ENCODE measurements around the gene DNAJC5G. TPM values are rescaled to one million over a fixed set of nuclear protein-coding genes. Genes with fewer than 3 reads are reported as not detected.
A peak's percentile ranks its signal among the peaks of the same experiment; 100 is the strongest.
"Not testable (repeated sequence)": the region's sequence is repeated elsewhere in the genome, so short reads cannot be mapped to it uniquely, and the experiment has no call there.

Gene DNAJC5G
- total RNA-seq, 2 experiments from 2014 or later, result not detected

DNA sequence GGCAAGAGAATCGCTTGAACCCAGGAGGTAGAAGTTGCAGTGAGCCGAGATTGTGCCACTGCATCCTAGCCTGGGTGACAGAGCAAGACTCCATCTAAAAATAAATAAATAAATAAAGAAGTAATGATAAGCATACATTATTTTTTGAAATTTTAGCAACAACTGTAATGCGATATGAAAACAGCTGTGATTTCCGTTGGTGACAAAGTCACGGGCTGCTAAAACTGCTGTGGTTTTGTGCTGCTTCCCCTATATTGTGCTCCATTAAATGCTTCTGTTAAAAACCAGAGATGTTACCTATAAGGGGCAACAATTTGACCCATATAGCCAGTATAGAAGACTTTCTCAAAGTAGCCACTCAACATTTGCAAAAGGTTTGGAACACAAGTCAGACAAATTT, 15.3 kb downstream of the DNAJC5G start:
- CTCF ChIA-PET, result interaction anchor here (1.0 to 1.5 kb wide), 2 partner anchors 9 to 11 kb away, joined by 4 read pairs; no protein-coding TSS in a partner anchor
- intact Hi-C loops (cut with micrococcal nuclease), result no loop called here
- no peak for DNase-seq
- H3K4me1 Mint-ChIP-seq (ENCODE audit: low read depth), result no peaks in the 10 kb centered on the region
- H3K36me3 Mint-ChIP-seq (ENCODE audit: low read depth), result no peaks in the 10 kb centered on the region
- H3K4me3 Mint-ChIP-seq, result no peak overlapping the region
- H3K27me3 Mint-ChIP-seq (ENCODE audit: low read depth), result peaks cover 2% of the 10 kb centered on the region
- H3K27ac Mint-ChIP-seq, result no peak overlapping the region
- no peaks in the 10 kb centered on the region for H3K9me3 Mint-ChIP-seq

DNA sequence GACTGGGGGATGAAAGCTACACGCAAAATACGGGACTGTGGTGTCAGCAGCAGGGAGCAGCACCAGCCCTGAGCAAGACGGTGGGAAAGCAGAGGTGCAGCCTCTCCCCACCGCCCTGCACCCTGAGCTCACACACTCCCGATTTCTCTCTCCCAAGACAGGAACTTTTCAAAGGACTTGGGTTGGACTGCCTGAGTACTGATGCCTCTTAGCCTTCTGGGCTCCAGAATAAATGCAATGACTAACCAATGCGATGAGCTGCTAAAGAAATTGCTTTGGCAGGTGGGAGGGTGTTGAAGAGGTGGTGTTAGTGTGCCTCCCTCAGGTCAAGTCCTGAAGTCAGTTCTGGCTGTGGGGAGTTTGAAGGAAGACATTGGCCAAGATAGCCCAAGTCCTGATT, 16.6 kb downstream of the DNAJC5G start:
- CTCF ChIA-PET, result interaction anchor here (1.2 to 4.7 kb wide), 4 partner anchors 8 to 122 kb away, joined by 3 to 31 read pairs (median 16); no protein-coding TSS in a partner anchor
- intact Hi-C loops (cut with micrococcal nuclease), result no loop called here
- DNase-seq, result no peak
- no peaks in the 10 kb centered on the region for H3K36me3 Mint-ChIP-seq (ENCODE audit: low read depth)
- no peak overlapping the region for H3K27ac Mint-ChIP-seq
- peaks cover 2% of the 10 kb centered on the region for H3K27me3 Mint-ChIP-seq (ENCODE audit: low read depth)
- no peaks in the 10 kb centered on the region for H3K9me3 Mint-ChIP-seq
- no peak overlapping the region for H3K4me3 Mint-ChIP-seq
- H3K4me1 Mint-ChIP-seq (ENCODE audit: low read depth), result no peaks in the 10 kb centered on the region

DNA sequence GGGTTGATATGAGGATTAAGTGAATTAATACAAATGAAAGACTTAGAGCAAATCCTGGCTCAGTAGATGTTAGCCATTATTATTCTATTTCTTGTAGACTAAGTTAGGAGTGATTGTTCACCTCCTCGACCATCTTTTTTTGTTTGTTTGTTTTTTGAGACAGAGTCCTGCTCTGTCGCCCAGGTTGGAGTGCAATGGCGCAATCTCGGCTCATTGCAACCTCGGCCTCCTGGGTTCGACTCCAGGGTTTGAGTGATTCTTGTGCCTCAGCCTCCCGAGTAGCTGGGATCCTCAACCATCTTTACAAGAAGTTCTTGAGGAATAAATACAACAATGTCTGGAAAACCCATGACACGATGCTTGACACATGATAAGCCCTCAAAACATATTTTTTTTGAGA, 19.7 kb downstream of the DNAJC5G start:
- Mint-ChIP-seq H3K4me3 (no peak overlapping the region), H3K4me1 (ENCODE audit: low read depth) (no peaks in the 10 kb centered on the region), H3K27me3 (ENCODE audit: low read depth) (peaks cover 2% of the 10 kb centered on the region), H3K36me3 (ENCODE audit: low read depth) (no peaks in the 10 kb centered on the region), H3K9me3 (no peaks in the 10 kb centered on the region), H3K27ac (no peak overlapping the region)
- intact Hi-C loops (cut with micrococcal nuclease), result no loop called here
- CTCF ChIA-PET, result interaction anchor here (1.1 to 4.7 kb wide), 3 partner anchors 8 to 15 kb away, joined by 3 to 31 read pairs (median 26); no protein-coding TSS in a partner anchor
- no peak for DNase-seq

DNA sequence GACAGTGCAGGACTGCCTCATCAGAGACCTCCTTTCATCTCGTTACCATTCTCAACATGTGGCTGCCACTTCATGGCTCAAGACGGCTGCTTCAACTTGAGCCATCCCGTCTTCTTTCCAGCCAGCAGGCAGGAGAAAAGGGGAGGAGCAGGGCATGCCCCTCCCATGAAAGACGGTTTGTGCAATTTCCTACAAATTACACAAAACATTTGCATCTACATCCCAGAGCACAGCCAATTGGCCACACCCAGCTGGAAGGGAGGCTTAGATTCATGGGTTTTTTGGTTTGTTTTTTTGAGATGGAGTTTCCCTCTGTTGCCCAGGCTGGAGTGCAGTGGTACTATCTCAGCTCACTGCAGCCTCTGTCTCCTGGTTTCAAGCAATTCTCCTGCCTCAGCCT, 21.2 kb downstream of the DNAJC5G start:
- H3K36me3 Mint-ChIP-seq (ENCODE audit: low read depth), result no peaks in the 10 kb centered on the region

DNA sequence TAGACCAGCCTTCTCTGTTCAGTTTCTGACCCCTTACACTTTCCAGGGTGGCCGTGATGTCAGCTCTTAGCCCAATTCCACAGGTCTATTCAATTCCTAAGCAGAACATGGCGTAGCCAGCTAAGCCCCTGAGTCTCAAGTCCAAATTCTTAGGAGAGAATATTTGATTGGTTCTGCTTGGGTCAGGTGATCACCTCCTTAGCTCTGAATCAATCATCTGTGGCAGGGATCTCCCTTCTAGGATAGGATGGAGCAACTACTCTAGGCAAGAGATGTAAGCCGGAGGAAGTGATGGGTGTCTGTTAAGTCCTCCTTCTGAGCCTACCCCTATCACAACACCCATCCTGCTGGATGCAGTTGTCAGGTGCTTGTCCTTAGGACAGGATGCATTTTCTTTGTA, 22.0 kb downstream of the DNAJC5G start:
- intact Hi-C loops (cut with micrococcal nuclease), result no loop called here
- CTCF ChIA-PET, result interaction anchor here (0.6 to 1.6 kb wide), 2 partner anchors 14 to 48 kb away, joined by 3 to 5 read pairs; no protein-coding TSS in a partner anchor
- H3K36me3 Mint-ChIP-seq (ENCODE audit: low read depth), result no peaks in the 10 kb centered on the region
- no peaks in the 10 kb centered on the region for H3K9me3 Mint-ChIP-seq
- H3K27me3 Mint-ChIP-seq (ENCODE audit: low read depth), result no peaks in the 10 kb centered on the region
- no peak for DNase-seq
- no peak overlapping the region for H3K27ac Mint-ChIP-seq
- H3K4me3 Mint-ChIP-seq, result no peak overlapping the region
- H3K4me1 Mint-ChIP-seq (ENCODE audit: low read depth), result no peaks in the 10 kb centered on the region

More for the DNA sequence above, 21.2 kb downstream of the DNAJC5G start:
- Mint-ChIP-seq H3K4me1 (ENCODE audit: low read depth) (no peaks in the 10 kb centered on the region), H3K9me3 (no peaks in the 10 kb centered on the region), H3K4me3 (no peak overlapping the region), H3K27me3 (ENCODE audit: low read depth) (peaks cover 2% of the 10 kb centered on the region), H3K27ac (no peak overlapping the region)
- intact Hi-C loops (cut with micrococcal nuclease), result no loop called here
- no peak for DNase-seq
- CTCF ChIA-PET, result interaction anchor here (1.6 kb wide), 1 partner anchor 47 kb away, joined by 3 read pairs; no protein-coding TSS in a partner anchor

DNA sequence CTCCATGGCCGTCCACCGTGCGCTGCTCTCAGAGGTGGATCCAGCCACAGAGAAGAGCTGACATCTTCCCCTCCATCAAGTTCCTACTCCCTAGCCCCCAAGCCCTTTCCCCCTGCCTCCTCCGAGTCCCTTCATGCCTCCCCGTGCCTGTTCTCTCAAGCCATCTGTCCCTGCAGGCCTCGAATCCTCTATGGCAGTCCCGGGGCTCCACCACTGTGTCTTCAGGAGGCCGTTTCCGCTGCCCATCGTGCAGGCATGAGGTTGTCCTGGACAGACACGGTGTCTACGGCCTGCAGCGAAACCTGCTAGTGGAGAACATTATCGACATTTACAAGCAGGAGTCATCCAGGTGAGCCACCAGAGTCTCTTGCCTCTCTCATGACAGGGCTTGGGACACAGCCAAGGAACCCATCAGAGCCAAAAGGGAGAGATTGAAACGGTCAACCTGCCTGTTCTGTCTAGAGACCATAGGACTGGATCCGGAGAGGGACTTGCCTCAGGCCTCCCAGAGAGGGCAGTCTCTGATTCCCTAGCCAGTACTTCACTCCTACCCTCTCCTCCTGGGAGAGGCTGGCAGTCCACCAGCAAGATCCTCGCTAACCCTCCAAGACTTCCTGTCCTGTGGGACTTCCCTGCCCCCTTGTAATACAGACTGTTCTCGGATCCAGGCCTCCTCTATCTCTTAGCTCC, 23.3 kb downstream of the DNAJC5G start:
- intact Hi-C loops (cut with micrococcal nuclease), result no loop called here
- Mint-ChIP-seq H3K27ac (no peak overlapping the region), H3K36me3 (ENCODE audit: low read depth) (no peaks in the 10 kb centered on the region), H3K27me3 (ENCODE audit: low read depth) (no peaks in the 10 kb centered on the region), H3K9me3 (no peaks in the 10 kb centered on the region), H3K4me1 (ENCODE audit: low read depth) (peaks cover 5% of the 10 kb centered on the region), H3K4me3 (no peak overlapping the region)
- CTCF ChIA-PET, result interaction anchor here (1.2 to 1.7 kb wide), 2 partner anchors 15 to 19 kb away, joined by 3 to 5 read pairs; no protein-coding TSS in a partner anchor
- no peak for DNase-seq

DNA sequence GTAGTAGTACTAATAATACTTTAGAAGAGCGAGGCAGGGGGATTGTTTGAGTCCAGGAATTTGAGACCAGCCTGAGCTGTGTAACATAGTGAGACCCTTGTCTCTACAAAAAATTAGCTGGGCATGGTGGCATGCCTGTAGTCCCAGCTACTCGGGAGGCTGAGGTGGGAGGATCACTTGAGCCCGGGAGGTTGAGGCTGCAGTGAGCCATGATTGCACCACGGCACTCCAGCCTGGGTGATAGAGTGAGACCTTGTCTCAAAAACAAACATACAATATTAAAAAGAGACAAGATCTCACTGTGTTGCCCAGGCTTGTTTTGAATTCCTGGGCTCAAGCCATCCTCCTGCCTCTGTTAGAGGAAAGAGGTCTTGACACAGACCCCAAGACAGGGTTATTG, 25.4 kb downstream of the DNAJC5G start:
- H3K4me3 Mint-ChIP-seq; H3K36me3 Mint-ChIP-seq (ENCODE audit: low read depth); H3K9me3 Mint-ChIP-seq; H3K27ac Mint-ChIP-seq; DNase-seq; H3K27me3 Mint-ChIP-seq (ENCODE audit: low read depth); H3K4me1 Mint-ChIP-seq (ENCODE audit: low read depth): not testable (repeated sequence)
- CTCF ChIA-PET, result interaction anchor here (1.1 to 1.5 kb wide), 2 partner anchors 21 to 27 kb away, joined by 3 to 7 read pairs; no protein-coding TSS in a partner anchor
- intact Hi-C loops (cut with micrococcal nuclease), result loop anchor here (5.0 to 10.0 kb wide), 3 partner anchors 38 to 456 kb away; partner anchors contain the start of genes DPYSL5 and SLC30A3

DNA sequence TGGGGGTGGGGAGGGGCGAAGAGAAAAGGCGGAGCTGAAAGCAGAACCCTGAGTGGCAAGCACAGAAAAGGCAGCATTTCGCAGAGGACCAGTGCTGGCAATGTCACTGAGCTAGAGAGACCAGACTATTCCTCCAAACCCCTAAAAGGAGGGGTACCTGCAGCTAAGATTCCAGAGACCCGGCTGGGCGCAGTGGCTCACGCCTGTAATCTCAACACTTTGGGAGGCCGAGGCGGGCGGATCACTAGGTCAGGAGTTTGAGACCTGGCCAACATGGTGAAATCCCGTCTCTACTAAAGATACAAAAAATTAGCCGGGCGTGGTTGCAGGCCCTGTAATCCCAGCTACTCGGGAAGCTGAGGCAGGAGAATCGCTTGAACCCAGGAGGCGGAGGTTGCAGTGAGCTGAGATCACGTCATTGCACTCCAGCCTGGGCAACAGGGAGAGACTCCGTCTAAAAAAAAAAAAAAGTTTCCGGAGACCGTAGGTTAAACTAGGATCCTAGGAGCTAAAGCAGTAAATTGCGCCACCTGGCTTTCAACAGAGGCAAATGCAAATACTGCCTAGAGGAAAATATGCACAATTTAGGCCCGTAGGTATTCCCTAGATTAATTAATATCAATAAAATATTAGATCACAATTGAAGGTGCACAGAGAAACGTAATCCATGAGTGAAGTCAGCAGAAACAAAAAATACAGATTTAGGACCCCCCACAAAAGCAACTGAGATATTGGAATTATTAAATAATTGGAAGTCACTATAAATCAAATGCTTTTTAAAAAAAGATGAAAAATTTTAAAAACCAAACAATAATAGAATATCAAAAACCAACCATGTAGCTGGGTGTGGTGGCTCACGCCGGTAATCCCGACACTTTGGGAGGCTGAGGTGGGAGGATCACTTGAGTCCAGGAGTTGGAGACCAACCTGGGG, 28.1 kb downstream of the DNAJC5G start:
- peaks cover 12% of the 10 kb centered on the region for H3K4me1 Mint-ChIP-seq (ENCODE audit: low read depth)
- intact Hi-C loops (cut with micrococcal nuclease), result loop anchor here (1.0 to 10.0 kb wide), 8 partner anchors 23 to 459 kb away; partner anchors contain the start of genes DPYSL5 and SLC30A3
- H3K36me3 Mint-ChIP-seq (ENCODE audit: low read depth), result no peaks in the 10 kb centered on the region
- CTCF ChIA-PET, result interaction anchor here (0.6 to 2.7 kb wide), 55 partner anchors 8 to 922 kb away, joined by 3 to 34 read pairs (median 4); partner anchors contain the start of genes CCDC121, EIF2B4, GPN1 and MPV17
- no peak overlapping the region for H3K27ac Mint-ChIP-seq
- DNase-seq, result peak; percentile 70
- H3K9me3 Mint-ChIP-seq, result no peaks in the 10 kb centered on the region
- H3K27me3 Mint-ChIP-seq (ENCODE audit: low read depth), result peaks cover 12% of the 10 kb centered on the region
- peak overlapping the region; percentile 56 for H3K4me3 Mint-ChIP-seq

DNA sequence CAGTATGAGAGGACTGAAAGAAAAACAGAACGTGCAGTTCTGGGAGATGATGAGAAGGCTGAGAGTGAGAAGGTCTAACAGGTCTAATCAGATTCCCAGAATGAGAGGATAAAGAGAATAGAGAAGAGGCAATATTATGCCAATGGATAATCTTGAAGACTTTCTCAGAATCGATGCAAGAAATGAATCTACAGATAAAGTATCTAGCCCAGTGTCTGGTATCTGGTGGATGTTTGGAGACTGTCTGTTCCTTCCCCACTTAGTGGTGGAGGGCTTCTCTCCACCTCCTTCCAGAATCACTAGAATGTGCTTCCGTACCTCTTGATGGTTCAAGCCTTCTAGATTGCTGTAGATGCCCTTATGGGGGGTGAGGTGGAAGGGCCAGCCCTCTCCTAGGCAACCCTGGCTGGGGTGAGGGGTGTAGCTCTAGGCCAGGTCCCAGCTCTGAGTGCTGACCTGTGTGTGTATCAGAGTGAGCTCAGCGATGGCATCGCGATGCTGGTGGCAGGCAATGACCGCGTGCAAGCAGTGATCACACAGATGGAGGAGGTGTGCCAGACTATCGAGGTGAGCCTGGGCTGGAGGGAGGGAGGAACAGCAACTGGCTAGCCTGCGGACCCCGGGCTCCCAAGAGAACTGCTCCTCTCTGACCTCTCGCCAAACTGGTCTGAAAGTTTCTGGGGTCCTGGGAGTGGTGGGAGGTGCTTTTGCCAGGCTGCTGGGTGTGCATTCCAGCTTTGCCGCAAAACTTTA, 29.4 kb downstream of the DNAJC5G start:
- DNase-seq, result no peak
- no peaks in the 10 kb centered on the region for H3K9me3 Mint-ChIP-seq
- CTCF ChIA-PET, result interaction anchor here (0.7 to 2.7 kb wide), 5 partner anchors 10 to 218 kb away, joined by 3 to 12 read pairs (median 3); partner anchors contain the start of gene KHK
- peaks cover 12% of the 10 kb centered on the region for H3K27me3 Mint-ChIP-seq (ENCODE audit: low read depth)
- H3K36me3 Mint-ChIP-seq (ENCODE audit: low read depth), result peaks cover 9% of the 10 kb centered on the region
- intact Hi-C loops (cut with micrococcal nuclease), result loop anchor here (5.0 to 10.0 kb wide), 3 partner anchors 42 to 460 kb away; partner anchors contain the start of genes DPYSL5 and SLC30A3
- no peak overlapping the region for H3K27ac Mint-ChIP-seq
- no peak overlapping the region for H3K4me3 Mint-ChIP-seq
- peaks cover 12% of the 10 kb centered on the region for H3K4me1 Mint-ChIP-seq (ENCODE audit: low read depth)

DNA sequence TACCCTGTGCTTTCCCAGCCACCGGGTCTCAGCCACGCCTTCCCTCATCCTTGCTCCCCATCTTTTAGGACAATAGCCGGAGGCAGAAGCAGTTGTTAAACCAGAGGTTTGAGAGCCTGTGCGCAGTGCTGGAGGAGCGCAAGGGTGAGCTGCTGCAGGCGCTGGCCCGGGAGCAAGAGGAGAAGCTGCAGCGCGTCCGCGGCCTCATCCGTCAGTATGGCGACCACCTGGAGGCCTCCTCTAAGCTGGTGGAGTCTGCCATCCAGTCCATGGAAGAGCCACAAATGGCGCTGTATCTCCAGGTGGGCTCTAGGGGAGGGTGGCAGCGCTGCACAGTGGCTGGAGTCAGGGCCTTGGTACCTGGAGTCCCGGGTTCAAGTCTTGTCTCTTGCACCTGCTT, 30.3 kb downstream of the DNAJC5G start:
- no peak for DNase-seq
- no peak overlapping the region for H3K4me3 Mint-ChIP-seq
- intact Hi-C loops (cut with micrococcal nuclease), result loop anchor here (10.0 kb wide), 1 partner anchor 461 kb away; the partner anchor contains the start of gene DPYSL5
- no peak overlapping the region for H3K27ac Mint-ChIP-seq
- CTCF ChIA-PET, result interaction anchor here (0.7 to 1.0 kb wide), 2 partner anchors 9 to 219 kb away, joined by 3 read pairs; partner anchors contain the start of gene KHK
- H3K4me1 Mint-ChIP-seq (ENCODE audit: low read depth), result peaks cover 12% of the 10 kb centered on the region
- H3K27me3 Mint-ChIP-seq (ENCODE audit: low read depth), result peaks cover 12% of the 10 kb centered on the region
- H3K36me3 Mint-ChIP-seq (ENCODE audit: low read depth), result peaks cover 15% of the 10 kb centered on the region
- no peaks in the 10 kb centered on the region for H3K9me3 Mint-ChIP-seq

DNA sequence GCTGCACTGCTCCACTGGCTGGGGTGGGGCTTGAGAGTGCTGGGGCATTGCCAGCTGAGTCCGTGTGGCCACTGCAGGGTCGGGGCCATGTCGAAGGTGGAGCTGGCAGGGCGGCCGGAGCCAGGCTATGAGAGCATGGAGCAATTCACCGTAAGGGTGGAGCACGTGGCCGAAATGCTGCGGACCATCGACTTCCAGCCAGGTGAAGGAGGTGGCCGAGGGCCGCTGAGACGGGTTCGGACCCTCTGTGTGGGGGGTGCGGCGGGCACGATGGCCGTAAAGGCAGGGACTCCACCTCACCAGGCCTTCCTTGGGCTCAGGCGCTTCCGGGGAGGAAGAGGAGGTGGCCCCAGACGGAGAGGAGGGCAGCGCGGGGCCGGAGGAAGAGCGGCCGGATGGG, 30.9 kb downstream of the DNAJC5G start:
- H3K36me3 Mint-ChIP-seq (ENCODE audit: low read depth), result peaks cover 17% of the 10 kb centered on the region
- H3K9me3 Mint-ChIP-seq, result no peaks in the 10 kb centered on the region
- no peak for DNase-seq
- intact Hi-C loops (cut with micrococcal nuclease), result loop anchor here (10.0 kb wide), 1 partner anchor 461 kb away; the partner anchor contains the start of gene DPYSL5
- H3K4me1 Mint-ChIP-seq (ENCODE audit: low read depth), result peaks cover 12% of the 10 kb centered on the region
- H3K27me3 Mint-ChIP-seq (ENCODE audit: low read depth), result peaks cover 12% of the 10 kb centered on the region
- H3K4me3 Mint-ChIP-seq, result peak overlapping the region; percentile 12
- CTCF ChIA-PET, result interaction anchor here (1.0 kb wide), 1 partner anchor 9 kb away, joined by 3 read pairs; no protein-coding TSS in a partner anchor
- no peak overlapping the region for H3K27ac Mint-ChIP-seq
